Neuronal stem cell (in vitro differentiated cells): ENCODE data around the gene ALG6.

Experiments
- DNase-seq: peaks from one replicate; pipeline ENCODE4 v3.0.0-alpha.2; 2013; ENCODE audit warnings: low spot score
- H2AFZ ChIP-seq: one replicate; pipeline ENCODE4 v1.6.1; 2013; ENCODE audit warnings: mild to moderate bottlenecking, low read length, inconsistent platforms
- H2AK5ac ChIP-seq: 2 replicates; pipeline ENCODE4 v1.6.1; 2013; ENCODE audit warnings: low read depth, mild to moderate bottlenecking, inconsistent platforms, low read length, moderate library complexity, mixed read lengths
- H2BK120ac ChIP-seq: 2 replicates; pipeline ENCODE4 v1.6.1; 2013; ENCODE audit warnings: low read depth, mild to moderate bottlenecking, inconsistent platforms, low read length, moderate library complexity, mixed read lengths
- H2BK12ac ChIP-seq: one replicate; pipeline ENCODE4 v1.6.1; 2013; ENCODE audit warnings: low read length, inconsistent platforms
- H2BK15ac ChIP-seq: 2 replicates; pipeline ENCODE4 v1.6.1; 2013; ENCODE audit warnings: mild to moderate bottlenecking, low read length, inconsistent platforms, mixed read lengths
- H2BK5ac ChIP-seq: one replicate; pipeline ENCODE4 v1.6.1; 2013; ENCODE audit warnings: inconsistent platforms, mild to moderate bottlenecking, low read length, moderate library complexity
- H3K14ac ChIP-seq: one replicate; pipeline ENCODE4 v1.6.1; 2013; ENCODE audit warnings: low read length, inconsistent platforms
- H3K18ac ChIP-seq: 2 replicates; pipeline ENCODE4 v1.6.1; 2013; ENCODE audit warnings: low read length, inconsistent platforms
- H3K23ac ChIP-seq: 2 replicates; pipeline ENCODE4 v1.6.1; 2013; ENCODE audit warnings: low read depth, mild to moderate bottlenecking, mixed read lengths, low read length, inconsistent platforms; ENCODE audit not compliant: poor library complexity
- H3K27ac ChIP-seq: replicated peaks from 3 replicates; pipeline ENCODE4 v1.5.1; 2013; ENCODE audit warnings: low read length, inconsistent platforms
- H3K27me3 ChIP-seq, 3 experiments: 2 replicates each; pipeline ENCODE4 v1.6.1; 2013; ENCODE audit warnings: low read length in 3 of 3, mild to moderate bottlenecking in 2 of 3, inconsistent platforms in 1 of 3, low read depth in 1 of 3, mixed read lengths in 1 of 3, moderate library complexity in 1 of 3; ENCODE audit not compliant: control insufficient read depth in 3 of 3, insufficient read depth in 3 of 3
- H3K36me3 ChIP-seq, 2 donors: replicated peaks in 1 of 2; 2 replicates each; pipeline ENCODE4 v1.6.1; 2013; ENCODE audit warnings: low read length in 2 of 2; ENCODE audit not compliant: control insufficient read depth in 2 of 2, insufficient read depth in 2 of 2
- H3K4ac ChIP-seq: 2 replicates; pipeline ENCODE4 v1.6.1; 2013; ENCODE audit warnings: inconsistent platforms, mild to moderate bottlenecking, low read length, moderate library complexity
- H3K4me1 ChIP-seq, 2 donors: 1 replicate in 1 of 2; 2 replicates in 1 of 2; pipeline ENCODE4 v1.6.1; 2013; ENCODE audit warnings: low read length in 2 of 2, low read depth in 1 of 2; ENCODE audit not compliant: control insufficient read depth in 2 of 2, insufficient read depth in 1 of 2
- H3K4me2 ChIP-seq: one replicate; pipeline ENCODE4 v1.6.1; 2013; ENCODE audit warnings: mild to moderate bottlenecking, low read length, inconsistent platforms; ENCODE audit not compliant: insufficient read depth, poor library complexity, severe bottlenecking
- H3K4me3 ChIP-seq, 2 donors: 2 replicates each; pipeline ENCODE4 v1.5.1; 2013; ENCODE audit warnings: low read length in 2 of 2, mild to moderate bottlenecking in 2 of 2, inconsistent platforms in 1 of 2, moderate library complexity in 1 of 2
- H3K79me1 ChIP-seq: one replicate; pipeline ENCODE4 v1.6.1; 2013; ENCODE audit warnings: low read depth, mild to moderate bottlenecking, inconsistent platforms, low read length, moderate library complexity
- H3K9ac ChIP-seq: one replicate; pipeline ENCODE4 v1.6.1; 2013; ENCODE audit warnings: mild to moderate bottlenecking, low read depth, low read length, inconsistent platforms; ENCODE audit not compliant: poor library complexity
- H3K9me3 ChIP-seq, 2 donors: replicated peaks in 1 of 2; 2 replicates each; pipeline versions ENCODE3 to v1.6.1; 2013; ENCODE audit warnings: low read length in 2 of 2, mild to moderate bottlenecking in 2 of 2, inconsistent platforms in 1 of 2, low read depth in 1 of 2, mixed read lengths in 1 of 2, moderate library complexity in 1 of 2; ENCODE audit not compliant: control insufficient read depth in 2 of 2, insufficient read depth in 1 of 2
- H4K8ac ChIP-seq: one replicate; pipeline ENCODE4 v1.6.1; 2013; ENCODE audit warnings: low read depth, mild to moderate bottlenecking, inconsistent platforms, low read length, moderate library complexity
- H4K91ac ChIP-seq: one replicate; pipeline ENCODE4 v1.6.1; 2013; ENCODE audit warnings: low read length, low read depth, mild to moderate bottlenecking, inconsistent platforms; ENCODE audit not compliant: poor library complexity
- WGBS, 2 donors: extraction: QIAGEN DNeasy Blood & Tissue Kit; methylation state at CpG; one replicate each; pipeline ENCODE4 v1.1.7; 2013; ENCODE audit warnings: missing lambda C conversion rate in 2 of 2, mixed read lengths in 1 of 2; ENCODE audit not compliant: insufficient read length in 2 of 2, insufficient replicate concordance in 1 of 2; ENCODE audit errors: extremely low coverage in 2 of 2; 5-methylcytosine and 5-hydroxymethylcytosine counted together

ALG6 gene

GRCh38 chr1:63408331-63408730 is 40.9 kb downstream of the ALG6 start:
- Histone ChIP-seq H3K36me3 (peaks cover 0 to 52% of the 10 kb centered on the region in 2 donors), H3K14ac (no peak overlapping the region), H4K8ac (no peak overlapping the region), H4K91ac (no peak overlapping the region), H3K27ac (no peak overlapping the region), H3K9me3 (no peaks in the 10 kb centered on the region), H3K27me3 (no peaks in the 10 kb centered on the region), H2BK12ac (no peak overlapping the region), H2AFZ (no peak overlapping the region), H2AK5ac (no peak overlapping the region), H2BK5ac (no peak overlapping the region), H3K18ac (no peak overlapping the region), H3K79me1 (no peaks in the 10 kb centered on the region), H3K4me1 (peaks cover 0 to 5% of the 10 kb centered on the region in 2 donors), H2BK15ac (no peak overlapping the region), H3K9ac (no peak overlapping the region), H3K4me2 (no peak overlapping the region), H2BK120ac (no peak overlapping the region), H3K23ac (no peak overlapping the region), H3K4me3 (no peak overlapping the region), H3K4ac (no peak overlapping the region)
- DNase-seq, result no peak
- no CpG with 5 or more reads among the region's 4 CpGs for WGBS, 2 donors

GRCh38 chr1:63411066-63411465 is 43.6 kb downstream of the ALG6 start:
- no peak overlapping the region for H3K14ac ChIP-seq
- H3K27me3 ChIP-seq, result no peaks in the 10 kb centered on the region
- no peak overlapping the region for H2AK5ac ChIP-seq
- peaks cover 0 to 5% of the 10 kb centered on the region in 2 donors for H3K4me1 ChIP-seq
- H4K8ac ChIP-seq, result no peak overlapping the region
- H2BK120ac ChIP-seq, result no peak overlapping the region
- H3K18ac ChIP-seq, result no peak overlapping the region
- H3K4me3 ChIP-seq, result no peak overlapping the region
- H2AFZ ChIP-seq, result no peak overlapping the region
- no peak overlapping the region for H3K9ac ChIP-seq
- peaks cover 0 to 38% of the 10 kb centered on the region in 2 donors for H3K36me3 ChIP-seq
- H3K27ac ChIP-seq, result no peak overlapping the region
- no CpG with 5 or more reads among the region's 2 CpGs for WGBS, 2 donors
- H3K4me2 ChIP-seq, result no peak overlapping the region
- no peak overlapping the region for H2BK15ac ChIP-seq
- no peak overlapping the region for H4K91ac ChIP-seq
- H3K23ac ChIP-seq, result no peak overlapping the region
- no peak overlapping the region for H2BK12ac ChIP-seq
- no peak for DNase-seq
- H2BK5ac ChIP-seq, result no peak overlapping the region
- H3K4ac ChIP-seq, result no peak overlapping the region
- H3K79me1 ChIP-seq, result no peaks in the 10 kb centered on the region
- H3K9me3 ChIP-seq, result no peaks in the 10 kb centered on the region

GRCh38 chr1:63413394-63413793 is 46.0 kb downstream of the ALG6 start:
- H2BK5ac ChIP-seq, result no peak overlapping the region
- no peak overlapping the region for H2AFZ ChIP-seq
- H3K9ac ChIP-seq, result no peak overlapping the region
- H3K79me1 ChIP-seq, result no peaks in the 10 kb centered on the region
- no peaks in the 10 kb centered on the region for H3K9me3 ChIP-seq
- H2BK12ac ChIP-seq, result no peak overlapping the region
- peaks cover 0 to 26% of the 10 kb centered on the region in 2 donors for H3K36me3 ChIP-seq
- no peak overlapping the region for H2BK15ac ChIP-seq
- no peak for DNase-seq
- no peak overlapping the region for H4K91ac ChIP-seq
- H3K27me3 ChIP-seq, result no peaks in the 10 kb centered on the region
- no peak overlapping the region for H4K8ac ChIP-seq
- no peak overlapping the region for H3K4me2 ChIP-seq
- no CpG with 5 or more reads among the region's 1 CpG for WGBS, 2 donors
- H3K4ac ChIP-seq, result no peak overlapping the region
- no peak overlapping the region for H3K18ac ChIP-seq
- H3K4me1 ChIP-seq, result peaks cover 0 to 5% of the 10 kb centered on the region in 2 donors
- no peak overlapping the region for H3K14ac ChIP-seq
- H2BK120ac ChIP-seq, result no peak overlapping the region
- H3K23ac ChIP-seq, result no peak overlapping the region
- H2AK5ac ChIP-seq, result no peak overlapping the region
- no peak overlapping the region for H3K27ac ChIP-seq
- no peak overlapping the region for H3K4me3 ChIP-seq

GRCh38 chr1:63414691-63415365 is 47.4 kb downstream of the ALG6 start:
- H3K4me3 ChIP-seq, result no peak overlapping the region
- no peak overlapping the region for H3K4me2 ChIP-seq
- no peak overlapping the region for H2BK5ac ChIP-seq
- H3K27me3 ChIP-seq, result no peaks in the 10 kb centered on the region
- H3K23ac ChIP-seq, result no peak overlapping the region
- no peak overlapping the region for H2BK15ac ChIP-seq
- H3K14ac ChIP-seq, result no peak overlapping the region
- peaks cover 0 to 5% of the 10 kb centered on the region in 2 donors for H3K4me1 ChIP-seq
- no peak overlapping the region for H3K18ac ChIP-seq
- peaks cover 0 to 24% of the 10 kb centered on the region in 2 donors for H3K36me3 ChIP-seq
- no peak overlapping the region for H3K4ac ChIP-seq
- H3K9ac ChIP-seq, result no peak overlapping the region
- no peak overlapping the region for H2BK120ac ChIP-seq
- DNase-seq, result no peak
- no CpG with 5 or more reads among the region's 3 CpGs for WGBS, 2 donors
- no peak overlapping the region for H4K8ac ChIP-seq
- no peak overlapping the region for H2AK5ac ChIP-seq
- H4K91ac ChIP-seq, result no peak overlapping the region
- no peaks in the 10 kb centered on the region for H3K9me3 ChIP-seq
- H3K79me1 ChIP-seq, result no peaks in the 10 kb centered on the region
- H2BK12ac ChIP-seq, result no peak overlapping the region
- no peak overlapping the region for H2AFZ ChIP-seq
- no peak overlapping the region for H3K27ac ChIP-seq
